Right lobe of liver (tissue), 6 donors: Measurements from ENCODE around the gene ZNF800. TPM values are rescaled to one million over a fixed set of nuclear protein-coding genes. Genes with fewer than 3 reads are reported as not detected.

Source experiments
- ATAC-seq, 4 donors: fragments of 200-7000 bp; cut with Tn5 transposase; one replicate each; pipeline ENCODE4 v1.9.1; 2020; ENCODE audit warnings: mild to moderate bottlenecking in 4 of 4, moderate library complexity in 4 of 4
- DNase-seq, 3 donors: peaks; one replicate each; pipeline ENCODE4 v3.0.0-alpha.2; 2020
- H3K27ac ChIP-seq, 3 donors: fragments of 200-600 bp; one replicate each; pipeline ENCODE4 v1.8.0; 2022
- H3K27me3 ChIP-seq, 2 donors: fragments of 200-600 bp; one replicate each; pipeline ENCODE4 v1.8.0; 2022
- H3K36me3 ChIP-seq, 4 donors: fragments of 200-600 bp; sonication (generic) in 1 of 4; one replicate each; pipeline versions ENCODE4 v1.5.1 to v1.8.0; 2017 to 2022; ENCODE audit warnings: control low read depth in 1 of 4
- H3K4me1 ChIP-seq, 4 donors: fragments of 200-600 bp; sonication (generic) in 1 of 4; one replicate each; pipeline versions ENCODE4 v1.5.1 to v1.8.0; 2017 to 2022; ENCODE audit warnings: control low read depth in 1 of 4
- H3K4me3 ChIP-seq, 3 donors: fragments of 200-600 bp; one replicate each; pipeline ENCODE4 v1.8.0; 2022
- H3K9me3 ChIP-seq, 4 donors: fragments of 200-600 bp; sonication (generic) in 1 of 4; one replicate each; pipeline versions ENCODE4 v1.5.1 to v1.8.0; 2017 to 2022; ENCODE audit warnings: control low read depth in 1 of 4
- CTCF ChIP-seq, 4 donors: fragments of 200-600 bp in 3 of 4; fragments of 450-650 bp in 1 of 4; IDR thresholded peaks; one replicate each; pipeline versions ENCODE4 v1.5.1 to v1.8.0; 2016 to 2022; ENCODE audit warnings: antibody characterized with exemption in 4 of 4, mild to moderate bottlenecking in 2 of 4
- POLR2A ChIP-seq: fragments of 450-650 bp; IDR thresholded peaks from one replicate; pipeline ENCODE4 v1.6.1; 2017; ENCODE audit warnings: antibody characterized with exemption, mild to moderate bottlenecking
- WGBS: methylation state at CpG from one replicate; pipeline ENCODE4 v1.1.6; 2018; ENCODE audit warnings: low coverage, low lambda C conversion rate; ENCODE audit not compliant: insufficient coverage; ENCODE audit errors: missing lambda C conversion rate; 5-methylcytosine and 5-hydroxymethylcytosine counted together
- intact Hi-C, 2 donors: fragments of 100-400 bp; cut with DNase I; formaldehyde crosslinking; loops; one replicate each; pipeline versions ENCODE4 v1.11.2 to v1.14.1; 2022
- total RNA-seq, 6 experiments: library from RNA; depleted of rRNA in 2 of 6; stranded (reverse); fragments of >200 nt in 2 of 6; fragmentation: NEBNext Ultra II Directional in 3 of 6; extraction: Animal tissue kit (Norgen Biotek cat#: 25700) in 3 of 6; gene quantifications; one replicate each; pipeline versions ENCODE4 v1.1.0 to v1.2.4, GENCODE V29; 2016 to 2023
- donor health status: DM: no; HTN: yes; CAD: no.
- donor health status: DM: no; HTN: no; CAD: no.
- donor health status: DM: no; HTN: no; CAD: no.
- donor health status: DM: no; HTN: yes; CAD: no.
- donor health status: DM: no; HTN: yes; CAD: no.

The ZNF800 gene
- total RNA-seq, 6 experiments from 2014 or later: 12.5 to 32.3 (median 15.3) TPM

DNA sequence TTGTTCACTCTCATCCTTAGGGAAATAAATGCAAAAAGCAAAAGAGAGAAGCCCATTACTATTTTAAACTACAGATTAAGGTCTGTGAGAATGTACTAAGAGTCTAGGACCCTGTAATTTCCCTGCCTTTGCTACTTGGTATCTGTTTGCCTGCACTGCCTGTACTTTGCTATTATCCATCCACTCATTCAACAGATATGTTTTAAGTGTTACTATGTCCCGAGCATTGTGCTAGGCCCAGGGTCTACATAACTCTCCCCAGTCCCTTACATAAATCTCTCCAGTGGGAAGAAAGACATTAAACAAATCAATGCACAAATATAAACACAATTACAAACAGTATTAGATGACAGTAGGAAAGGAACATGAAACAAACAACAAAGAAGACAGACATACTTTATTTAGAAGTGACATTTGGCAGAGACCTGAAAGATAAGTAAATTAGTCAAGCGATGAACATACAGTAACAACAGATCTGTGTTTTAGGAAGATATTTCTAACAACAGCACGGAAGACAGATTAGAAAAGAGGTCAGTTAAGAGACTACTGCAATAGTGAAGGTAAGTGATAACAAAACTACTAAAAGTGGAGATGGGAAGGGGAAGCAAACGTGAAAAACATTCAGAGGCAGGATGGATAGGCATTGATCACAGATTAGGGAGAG lies 30.0 kb downstream of the ZNF800 start:
- peaks cover 0 to 11% (median 4%) of the 10 kb centered on the region in 4 donors for H3K36me3 ChIP-seq
- no peak overlapping the region for H3K4me3 ChIP-seq
- ATAC-seq: no peak
- H3K27ac ChIP-seq: no peak overlapping the region
- H3K9me3 ChIP-seq: no peaks in the 10 kb centered on the region
- intact Hi-C loops: no loop called here
- no peaks in the 10 kb centered on the region for H3K4me1 ChIP-seq
- no peaks in the 10 kb centered on the region for H3K27me3 ChIP-seq
- WGBS: 88% methylated on average over 4 of the region's 4 CpGs
- TF ChIP-seq POLR2A: no peak
- TF ChIP-seq CTCF (IDR thresholded peaks at IDR 0.05): no peak
- DNase-seq: no peak

- TF ChIP-seq POLR2A (no peak), CTCF (IDR thresholded peaks at IDR 0.05) (no peak)
- DNase-seq (no peak), ATAC-seq (no peak)
- H3K36me3 ChIP-seq: peaks cover 0 to 8% (median 4%) of the 10 kb centered on the region in 4 donors
- no peaks in the 10 kb centered on the region for H3K4me1 ChIP-seq
- 86% methylated on average over 1 of the region's 1 CpG for WGBS
- intact Hi-C loops: no loop called here
- H3K4me3 ChIP-seq: no peak overlapping the region
- no peaks in the 10 kb centered on the region for H3K27me3 ChIP-seq
- H3K27ac ChIP-seq: no peak overlapping the region
- H3K9me3 ChIP-seq: no peaks in the 10 kb centered on the region
Measured at GRCh38 chr7:127361736-127362135, 30.8 kb downstream of the ZNF800 start.

- DNase-seq: no peak
- Histone ChIP-seq H3K4me1 (peaks cover 0 to 7% (median 3%) of the 10 kb centered on the region in 4 donors), H3K9me3 (no peaks in the 10 kb centered on the region), H3K27me3 (no peaks in the 10 kb centered on the region), H3K4me3 (no peak overlapping the region), H3K27ac (no peak overlapping the region), H3K36me3 (peaks cover 0 to 7% (median 3%) of the 10 kb centered on the region in 4 donors)
- no peak for TF ChIP-seq CTCF (IDR thresholded peaks at IDR 0.05)
- TF ChIP-seq POLR2A: no peak
- intact Hi-C loops: no loop called here
- 91% methylated on average over 1 of the region's 1 CpG for WGBS
- ATAC-seq: no peak
Measured at GRCh38 chr7:127359011-127359410, 33.5 kb downstream of the ZNF800 start.

DNA sequence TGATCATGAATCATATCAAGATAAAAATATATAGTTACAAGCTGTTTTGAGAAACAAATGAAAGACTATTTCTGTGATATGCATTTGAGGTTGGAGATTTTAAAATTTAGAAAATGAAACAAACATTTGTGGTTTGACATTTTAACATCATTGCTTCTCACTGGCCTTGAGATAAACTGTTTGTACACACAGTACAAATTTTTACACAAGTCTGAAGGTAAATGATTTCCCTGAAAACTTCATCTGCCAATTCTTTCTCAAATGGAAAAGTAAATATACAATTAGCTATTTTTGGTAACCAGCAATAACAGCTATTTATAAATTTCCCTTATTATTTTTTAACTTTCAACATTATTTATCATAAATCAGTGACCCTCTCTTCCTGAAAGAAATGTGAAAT lies 38.6 kb downstream of the ZNF800 start:
- no peak for TF ChIP-seq CTCF (IDR thresholded peaks at IDR 0.05)
- no peak for TF ChIP-seq POLR2A
- no peak overlapping the region for H3K4me3 ChIP-seq
- H3K4me1 ChIP-seq: peaks cover 0 to 11% (median 3%) of the 10 kb centered on the region in 4 donors
- no peak for DNase-seq
- intact Hi-C loops: no loop called here
- ATAC-seq: peak in 2 of 4 donors; percentile 54 to 56
- H3K27me3 ChIP-seq: no peaks in the 10 kb centered on the region
- H3K36me3 ChIP-seq: no peaks in the 10 kb centered on the region
- H3K27ac ChIP-seq: no peak overlapping the region
- H3K9me3 ChIP-seq: no peaks in the 10 kb centered on the region
